NCI-H2227 treated with DMSO at 0.1 percent for 48 hours (cell line): ENCODE data around the gene CARD9.

ENCODE experiments used
- DNase-seq: peaks from one replicate; lab custom pipeline; 2025; lab: John Stamatoyannopoulos, UW

Gene CARD9

DNA sequence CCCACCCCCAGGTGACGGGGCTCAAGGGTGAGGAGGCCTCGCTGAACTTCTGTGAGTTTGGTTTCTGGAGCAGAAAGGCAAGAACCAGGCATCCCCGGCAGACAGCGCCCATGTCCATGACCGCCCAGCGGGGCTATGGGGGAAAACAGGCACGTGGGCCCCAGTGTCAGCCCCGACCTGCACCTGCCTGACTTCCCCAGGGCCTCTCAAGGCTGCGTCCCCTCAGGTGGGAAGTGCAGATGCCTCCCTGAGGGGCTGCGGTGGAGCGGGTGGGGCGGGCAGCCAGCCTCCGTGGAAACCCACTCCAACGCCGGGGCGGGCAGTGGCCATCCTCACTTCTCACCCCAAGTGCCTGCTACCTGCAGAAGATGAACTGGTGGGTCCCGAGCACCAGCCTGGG is 6.9 kb upstream of the CARD9 start:
- DNase-seq = no peak

DNA sequence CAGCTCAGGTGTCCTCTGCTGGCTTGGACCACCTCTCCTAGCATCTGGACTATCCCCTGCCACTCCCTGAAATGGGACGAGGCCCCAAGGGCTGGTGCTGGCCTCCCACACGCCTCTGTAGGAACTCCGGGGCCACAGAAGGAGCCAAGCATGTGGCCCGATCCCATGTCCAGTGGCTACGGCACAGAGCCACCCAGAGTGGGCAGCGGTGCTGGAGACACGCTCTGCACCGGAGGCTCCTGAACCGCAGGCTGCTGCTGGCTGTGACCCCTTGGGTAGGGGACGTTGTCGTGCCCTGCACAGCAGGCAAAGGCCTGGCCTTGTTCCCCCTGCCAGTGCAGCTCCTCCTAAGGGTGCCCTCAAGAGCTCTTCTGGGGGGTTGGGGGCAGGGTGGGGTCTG is 6.4 kb upstream of the CARD9 start:
- no peak for DNase-seq

DNA sequence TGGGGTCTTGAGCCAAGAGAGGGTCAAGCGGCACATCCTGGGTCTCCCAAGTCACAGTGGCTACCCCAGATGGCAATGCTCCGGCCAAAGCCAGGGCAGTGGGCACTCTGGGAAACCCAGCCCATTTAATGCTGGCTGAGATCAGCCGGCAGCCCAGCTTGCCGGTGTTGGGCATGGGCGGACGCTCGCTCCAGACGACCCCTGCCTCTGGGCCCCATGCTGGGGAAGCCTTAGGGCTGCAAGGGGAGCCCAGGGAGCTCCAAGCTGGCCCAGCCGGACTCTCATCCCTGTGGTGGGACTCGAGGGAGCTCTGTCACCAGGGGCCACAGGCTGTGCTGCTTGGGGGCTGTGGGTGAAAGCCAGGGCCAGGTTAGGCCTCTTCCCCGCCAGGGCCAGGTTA is 5.9 kb upstream of the CARD9 start:
- no peak for DNase-seq

DNA sequence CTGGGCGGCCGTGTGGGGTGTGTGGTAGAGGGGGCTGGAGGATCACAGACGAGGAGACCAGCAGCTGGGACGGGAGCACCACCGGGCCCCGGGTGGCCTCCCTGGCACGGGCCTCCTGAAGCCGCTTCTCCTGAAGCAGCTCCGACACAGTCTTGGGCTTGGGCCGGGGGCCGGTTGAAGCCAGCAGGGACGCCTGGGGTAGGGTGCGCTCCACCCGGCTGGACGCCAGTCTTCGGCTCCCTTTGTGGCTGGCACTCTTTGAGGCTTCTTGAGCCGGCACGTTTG is 5.5 kb upstream of the CARD9 start:
- DNase-seq = no peak

DNA sequence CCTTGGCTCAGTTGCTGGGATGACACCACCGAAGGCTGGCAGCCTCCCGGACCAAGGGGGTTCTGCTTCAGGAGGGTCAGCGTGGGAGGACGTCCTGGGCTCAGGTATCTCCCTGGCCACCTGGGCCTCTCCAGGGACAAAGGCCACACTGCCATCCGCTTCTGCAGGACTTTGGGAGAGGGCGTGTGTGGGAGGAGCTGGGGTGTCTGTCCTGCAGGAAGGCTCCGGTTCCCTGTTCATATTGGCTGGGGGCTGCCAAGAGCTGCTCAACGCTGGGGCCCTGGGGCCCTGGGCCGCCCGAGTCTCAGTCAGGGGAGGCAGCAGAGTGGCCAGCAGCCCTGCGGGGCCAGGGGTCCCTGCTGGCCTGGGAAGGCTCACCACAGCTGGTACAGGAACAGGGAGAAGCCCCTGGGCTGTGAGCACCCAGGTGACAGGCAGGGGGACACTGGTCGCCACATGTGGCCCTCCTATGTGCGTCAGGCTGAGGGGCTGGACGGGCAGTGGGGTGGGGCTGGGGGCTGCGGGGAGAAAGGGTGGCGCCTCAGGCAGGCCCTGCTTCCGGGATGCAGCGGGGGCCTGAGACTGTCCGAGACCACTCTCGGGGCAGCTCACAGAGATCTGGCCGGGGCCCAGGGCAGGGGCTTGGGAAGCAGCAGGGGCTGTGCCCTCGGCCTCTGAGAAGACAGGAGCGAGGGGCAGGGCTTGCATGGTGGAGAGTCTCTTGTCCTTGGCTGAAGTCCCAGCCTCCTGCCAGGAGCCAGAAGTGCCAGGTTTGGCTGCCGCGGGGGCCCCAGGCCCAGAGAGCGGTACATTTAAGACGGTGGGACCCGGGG is 4.9 kb upstream of the CARD9 start:
- DNase-seq = no peak

DNA sequence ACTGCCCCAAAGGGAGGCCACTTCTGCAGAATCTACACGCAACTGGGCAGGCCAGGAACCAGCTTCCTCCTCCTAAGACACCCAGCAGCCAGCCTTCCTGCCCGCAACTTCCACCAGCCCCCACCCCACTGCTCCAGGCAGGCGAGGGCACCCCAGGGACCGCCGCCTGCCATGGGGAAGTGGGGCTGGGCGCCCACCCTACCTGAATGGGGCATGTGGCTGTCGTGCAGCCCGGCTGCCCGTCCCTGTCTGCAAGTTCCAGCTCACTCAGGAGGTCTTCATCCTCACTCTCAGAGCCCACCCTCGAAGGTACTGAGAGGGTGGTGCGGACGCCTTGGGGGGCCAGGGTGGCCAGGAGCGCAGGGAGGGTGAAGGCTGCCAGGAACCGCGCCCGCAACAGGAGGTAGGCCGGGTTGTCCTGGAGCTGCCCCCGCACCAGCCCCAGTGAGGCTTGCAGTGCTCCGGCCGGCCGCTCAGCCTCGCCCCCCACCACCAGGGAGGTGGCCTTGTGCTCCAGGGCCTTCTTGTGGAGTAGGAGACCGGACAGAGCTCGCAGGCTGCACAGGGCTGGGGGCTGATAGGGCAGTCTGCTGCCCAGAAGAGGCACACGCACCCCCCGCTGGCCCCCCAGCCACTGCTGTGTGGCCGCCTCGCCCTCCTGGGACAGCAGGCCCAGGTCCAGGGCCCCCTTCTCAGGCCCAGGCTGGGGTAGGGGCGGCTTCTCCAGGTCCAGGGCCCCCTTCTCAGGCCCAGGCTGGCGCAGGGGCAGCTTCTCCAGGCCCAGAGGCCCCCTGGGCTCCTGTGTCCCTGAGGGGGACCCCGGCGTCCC is 4.1 kb upstream of the CARD9 start:
- no peak for DNase-seq

DNA sequence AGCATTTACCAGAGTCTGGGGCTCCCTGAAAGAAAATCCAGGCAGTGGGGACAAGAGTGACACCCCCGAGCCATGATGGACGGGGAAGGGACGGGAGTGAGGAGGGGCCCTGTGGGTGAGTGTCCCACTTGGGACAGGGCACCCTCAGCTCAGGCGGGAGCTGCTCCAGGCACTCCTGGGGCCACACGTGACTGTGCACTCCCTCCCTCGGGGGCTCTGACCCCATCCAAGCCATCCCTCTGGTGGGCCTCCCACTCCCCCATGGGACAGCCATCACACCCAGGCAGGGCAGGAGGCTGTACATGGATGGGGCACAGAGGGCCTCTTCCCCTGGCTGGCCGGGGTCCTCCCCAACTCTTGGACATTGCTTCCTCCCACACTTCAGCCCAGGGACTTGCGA is 3.0 kb upstream of the CARD9 start:
- DNase-seq = no peak

DNA sequence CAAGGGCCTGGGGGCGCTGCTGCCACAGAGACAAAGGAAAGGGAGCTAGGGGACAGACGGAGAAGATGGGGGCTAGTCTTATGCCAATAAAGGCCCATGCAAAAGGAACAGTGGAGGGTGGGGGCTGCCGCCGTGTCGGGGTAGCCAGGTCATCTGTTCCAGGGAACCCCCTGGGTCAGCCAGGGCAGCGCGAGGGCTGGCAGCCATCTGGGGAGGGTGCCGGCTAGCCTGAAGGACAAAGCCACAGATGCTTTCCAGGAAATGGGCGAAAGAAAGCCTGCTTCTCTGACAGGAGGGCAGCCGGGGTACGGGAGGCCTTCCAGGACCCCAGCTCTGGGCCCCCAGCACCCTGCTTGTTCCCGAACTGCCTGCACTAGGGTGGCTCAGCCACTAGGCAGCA is 1.6 kb upstream of the CARD9 start:
- DNase-seq = no peak

DNA sequence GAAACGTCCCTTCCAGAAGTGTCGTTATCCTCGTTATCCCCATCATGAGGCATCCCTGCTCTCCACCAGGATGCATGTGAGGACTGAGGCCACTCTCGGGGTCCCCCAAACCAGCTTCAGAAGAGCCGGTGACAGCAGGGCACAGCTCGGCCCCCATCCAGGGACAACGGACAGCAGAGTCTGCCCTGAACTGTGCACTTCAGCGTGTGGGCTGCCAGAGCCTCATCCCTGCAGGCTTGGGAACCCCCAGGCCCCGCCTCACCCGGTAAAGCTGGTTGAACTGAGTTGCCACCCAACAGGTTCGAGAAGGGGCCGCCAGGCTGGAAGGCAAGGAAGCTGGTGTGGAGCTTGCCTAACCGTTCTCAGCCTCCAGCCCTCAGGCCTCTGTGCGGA is 710 bp upstream of the CARD9 start:
- DNase-seq = no peak

DNA sequence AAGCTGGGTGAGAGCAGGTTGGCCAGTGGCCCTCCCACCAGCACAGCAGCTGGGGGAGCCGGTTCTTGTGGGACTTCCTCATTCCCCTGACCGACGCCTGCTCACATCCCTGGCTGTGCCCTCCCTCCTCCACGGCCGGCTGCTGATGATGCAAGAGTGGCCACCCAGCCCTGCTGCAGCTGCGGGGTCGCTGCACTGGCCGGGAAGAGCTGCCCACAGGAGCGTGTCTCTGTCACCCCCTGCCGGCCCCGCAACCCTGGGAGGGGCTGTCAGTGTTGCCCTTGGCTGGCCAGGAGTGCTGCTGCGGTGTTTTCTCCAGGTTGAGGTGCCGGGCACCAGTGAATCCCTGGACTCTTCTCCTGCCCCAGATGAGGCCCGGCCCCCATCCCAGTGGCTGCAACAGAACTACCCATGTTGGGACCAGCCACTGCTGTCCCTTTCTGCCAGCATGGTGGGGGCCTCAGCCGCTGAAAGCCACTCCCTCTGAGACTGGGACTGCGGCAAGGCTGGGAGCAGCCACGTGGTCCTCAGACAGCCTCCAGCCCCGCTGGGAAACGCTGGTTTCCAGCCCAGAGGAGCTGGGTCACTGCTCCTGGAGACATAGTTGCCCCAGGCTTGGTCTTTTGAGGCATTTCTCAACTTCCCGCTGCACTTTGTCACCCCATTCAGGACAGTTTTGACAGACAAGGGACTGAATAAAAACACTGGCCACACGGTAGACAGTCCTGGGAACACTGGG is 739 bp downstream of the CARD9 start:
- no peak for DNase-seq

DNA sequence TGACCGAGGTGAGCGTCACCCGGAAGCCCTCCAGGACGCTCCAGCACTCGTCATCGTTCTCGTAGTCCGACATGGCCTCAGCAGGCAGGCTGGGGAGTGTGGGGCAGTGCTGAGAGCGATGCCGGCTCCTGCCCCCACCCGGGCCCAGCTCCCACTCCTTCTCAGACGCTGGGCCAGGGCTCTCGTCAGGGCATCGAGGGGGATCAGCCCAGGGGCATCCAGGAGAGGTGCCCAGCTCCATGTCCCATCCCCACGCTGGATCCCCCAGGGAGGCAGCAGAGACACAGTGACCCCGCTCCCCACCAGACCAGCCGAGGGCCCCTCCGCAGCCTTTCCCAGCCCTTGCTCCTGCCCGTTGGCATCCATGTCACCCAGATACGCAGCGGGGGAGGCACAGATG is 1.5 kb downstream of the CARD9 start:
- DNase-seq = no peak

DNA sequence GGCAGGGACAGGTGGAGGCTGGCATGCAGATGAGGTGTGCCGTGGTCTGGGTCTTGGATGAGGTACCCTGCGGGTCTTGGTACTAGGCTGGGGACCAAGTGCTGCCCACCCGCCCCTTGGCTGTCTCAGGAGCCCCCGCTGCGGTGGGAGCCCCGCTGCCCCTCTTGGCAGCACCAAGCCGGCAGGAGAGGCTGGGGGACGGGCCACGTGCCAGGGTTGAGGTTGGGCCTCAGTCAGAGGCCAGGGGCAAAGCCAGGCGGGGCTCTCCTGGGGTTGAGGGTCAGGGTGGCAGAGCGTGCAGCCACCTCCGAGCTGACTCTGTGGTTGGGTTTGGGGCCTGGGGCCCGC is 2.0 kb downstream of the CARD9 start:
- DNase-seq = no peak

DNA sequence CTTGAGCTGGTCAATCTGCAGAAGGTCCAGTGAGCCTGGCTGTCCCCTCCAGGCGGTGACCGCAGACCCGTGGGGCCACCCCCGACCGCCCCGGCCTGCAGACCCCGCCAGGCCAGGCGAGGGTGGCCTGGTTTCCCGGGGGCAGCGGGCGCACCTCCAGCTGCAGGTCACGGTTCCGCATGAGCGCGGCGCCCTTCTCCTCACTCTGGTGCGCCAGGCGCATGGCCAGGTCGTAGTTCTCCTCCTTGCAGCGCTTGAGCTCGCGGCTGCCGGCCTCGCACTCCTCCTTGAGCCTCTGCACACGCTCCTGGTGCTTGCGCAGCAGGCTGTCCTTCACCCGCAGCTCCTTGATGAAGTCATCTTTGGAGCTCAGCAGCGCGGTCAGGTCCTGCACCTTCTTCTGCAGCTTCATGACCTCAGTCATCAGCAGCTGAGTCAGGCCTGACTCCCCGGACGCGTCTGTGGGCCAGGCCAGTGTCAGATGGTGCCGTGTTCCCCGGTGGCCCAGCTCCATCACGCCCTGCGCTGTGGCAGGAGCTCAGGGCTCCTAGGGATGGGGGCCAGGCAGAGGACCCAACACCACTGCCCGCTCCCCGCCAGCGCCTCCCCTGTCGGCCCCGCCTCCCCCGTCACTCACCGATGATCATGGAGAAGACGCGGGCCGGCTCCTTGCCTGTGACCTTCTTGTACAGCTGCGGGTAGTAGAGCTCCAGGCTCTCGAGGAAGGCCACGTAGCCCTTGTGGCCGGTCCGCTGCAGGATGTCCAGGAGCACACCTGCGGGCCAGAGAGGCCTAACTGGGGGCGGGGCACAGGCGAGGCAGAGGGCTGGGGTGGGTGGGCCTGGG is 2.6 kb downstream of the CARD9 start:
- DNase-seq = no peak

DNA sequence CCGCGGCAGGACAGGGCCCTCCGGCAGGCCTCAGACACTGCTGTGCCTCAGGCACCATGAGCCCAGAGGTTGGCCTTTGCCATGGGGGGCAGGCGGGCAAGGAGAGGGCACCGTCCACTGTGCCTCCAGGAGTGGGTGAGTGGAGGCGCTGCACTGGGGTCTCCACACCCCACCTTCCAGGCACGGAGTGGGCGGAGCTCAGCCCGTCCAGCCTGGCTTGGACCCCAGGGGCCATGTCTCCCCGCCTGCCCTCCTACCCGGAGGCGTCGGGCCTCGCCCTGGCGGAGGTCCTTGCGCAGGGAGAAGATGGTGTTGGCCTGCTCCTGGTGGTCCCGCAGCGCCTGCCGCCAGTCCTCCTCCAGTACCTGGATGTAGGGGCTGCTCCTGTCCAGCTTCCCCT is 3.4 kb downstream of the CARD9 start:
- no peak for DNase-seq

DNA sequence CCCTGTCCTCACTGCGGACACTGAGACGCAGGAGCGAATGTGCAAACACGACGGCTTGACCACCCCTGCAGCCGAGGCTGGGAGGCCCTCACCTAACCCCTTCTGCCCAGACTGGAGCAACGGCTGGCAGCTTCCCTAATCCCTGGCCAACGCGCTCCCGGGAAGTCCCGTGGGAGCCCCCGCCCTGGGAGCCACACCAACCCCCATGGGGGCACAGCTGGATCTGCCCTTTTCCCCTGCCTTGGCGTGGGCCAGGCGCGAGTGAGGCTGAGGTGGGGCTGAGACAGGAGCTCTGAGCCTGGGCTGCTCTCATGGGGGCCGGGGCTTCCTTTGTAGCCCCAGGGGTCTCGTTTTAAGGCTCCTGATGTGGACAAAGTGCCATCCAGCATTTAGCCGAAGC is 5.3 kb downstream of the CARD9 start:
- no peak for DNase-seq

DNA sequence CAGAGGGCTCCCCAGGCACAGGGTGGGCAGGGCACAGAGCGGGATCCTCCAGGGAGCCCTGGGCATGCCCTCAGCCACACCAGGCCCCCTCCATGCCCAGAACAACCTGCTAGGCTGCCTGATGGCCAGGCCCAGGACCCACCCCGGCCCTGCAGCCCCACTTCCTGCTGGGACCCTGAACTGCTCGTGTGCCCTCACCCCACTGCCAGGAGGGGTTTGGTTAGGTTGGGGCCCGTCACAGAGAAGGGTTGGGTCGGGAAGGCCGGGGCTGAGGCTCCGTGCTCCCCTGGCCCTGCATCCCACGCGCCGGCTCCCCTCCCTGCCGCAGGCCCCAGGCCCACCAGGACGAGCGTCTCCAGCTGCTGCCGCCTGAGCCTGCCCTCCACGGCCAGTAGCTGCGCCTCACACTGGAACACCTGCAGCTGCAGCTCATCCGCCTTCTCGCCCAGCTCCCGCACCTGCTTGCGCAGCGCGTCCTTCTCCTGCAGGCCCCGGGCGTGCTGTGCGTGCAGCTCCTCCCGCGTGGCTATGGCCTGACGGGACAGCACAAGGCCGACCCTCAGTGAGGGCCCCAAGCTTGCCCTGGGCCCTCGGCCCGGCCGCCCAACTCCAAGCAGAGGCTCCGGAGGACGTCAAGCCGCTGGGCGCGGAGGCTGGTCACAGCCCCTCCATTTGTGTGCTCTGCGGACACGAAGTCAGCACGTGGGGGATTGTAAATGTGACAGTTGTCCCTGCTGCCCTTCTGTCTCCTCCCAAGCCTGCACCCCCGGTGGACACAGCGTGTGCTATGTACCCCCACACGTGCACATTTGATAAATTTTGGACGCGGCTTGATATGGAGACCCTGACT is 5.9 kb downstream of the CARD9 start:
- no peak for DNase-seq

DNA sequence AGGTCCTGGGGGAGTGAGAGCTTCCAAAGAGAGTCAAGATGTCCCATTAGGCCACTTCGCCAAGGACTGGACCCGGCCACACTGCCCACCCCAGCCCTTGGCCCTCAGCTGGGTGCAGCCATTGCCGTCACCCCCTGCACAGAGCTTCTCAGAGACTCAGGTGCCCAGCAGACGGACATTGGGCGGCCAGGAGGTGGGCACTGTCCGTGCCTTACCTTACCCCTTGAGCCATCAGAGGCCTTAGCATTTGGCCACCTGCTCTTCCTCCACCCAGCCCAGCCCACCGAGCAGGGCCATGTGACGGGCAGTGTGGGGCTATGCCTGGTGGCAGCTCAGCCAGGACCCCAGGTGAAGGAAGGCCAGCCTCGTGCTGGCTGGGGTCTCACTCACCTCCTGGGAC is 6.6 kb downstream of the CARD9 start:
- DNase-seq = no peak

DNA sequence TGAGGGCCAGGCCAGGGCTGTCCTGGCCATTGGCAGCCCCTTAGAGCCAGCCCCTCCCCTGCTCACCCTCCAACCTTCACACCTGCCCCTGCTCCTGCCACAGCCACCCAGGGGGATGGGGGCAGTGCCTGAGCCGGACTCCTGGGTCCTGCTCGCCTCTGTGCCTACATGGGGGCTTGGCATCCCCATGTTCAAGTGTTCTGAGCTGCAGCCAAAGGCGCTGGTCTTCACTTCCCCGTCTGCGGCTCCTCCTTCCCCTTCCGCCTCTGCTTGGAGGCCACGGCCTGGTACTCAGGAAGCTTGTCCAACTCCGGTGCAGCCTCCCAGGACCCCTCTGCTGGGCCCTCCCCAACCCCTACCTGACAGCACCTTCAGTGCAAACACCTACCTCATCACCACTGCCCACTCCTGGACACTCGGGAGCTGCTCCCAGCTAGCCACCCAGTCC is 7.7 kb downstream of the CARD9 start:
- no peak for DNase-seq

DNA sequence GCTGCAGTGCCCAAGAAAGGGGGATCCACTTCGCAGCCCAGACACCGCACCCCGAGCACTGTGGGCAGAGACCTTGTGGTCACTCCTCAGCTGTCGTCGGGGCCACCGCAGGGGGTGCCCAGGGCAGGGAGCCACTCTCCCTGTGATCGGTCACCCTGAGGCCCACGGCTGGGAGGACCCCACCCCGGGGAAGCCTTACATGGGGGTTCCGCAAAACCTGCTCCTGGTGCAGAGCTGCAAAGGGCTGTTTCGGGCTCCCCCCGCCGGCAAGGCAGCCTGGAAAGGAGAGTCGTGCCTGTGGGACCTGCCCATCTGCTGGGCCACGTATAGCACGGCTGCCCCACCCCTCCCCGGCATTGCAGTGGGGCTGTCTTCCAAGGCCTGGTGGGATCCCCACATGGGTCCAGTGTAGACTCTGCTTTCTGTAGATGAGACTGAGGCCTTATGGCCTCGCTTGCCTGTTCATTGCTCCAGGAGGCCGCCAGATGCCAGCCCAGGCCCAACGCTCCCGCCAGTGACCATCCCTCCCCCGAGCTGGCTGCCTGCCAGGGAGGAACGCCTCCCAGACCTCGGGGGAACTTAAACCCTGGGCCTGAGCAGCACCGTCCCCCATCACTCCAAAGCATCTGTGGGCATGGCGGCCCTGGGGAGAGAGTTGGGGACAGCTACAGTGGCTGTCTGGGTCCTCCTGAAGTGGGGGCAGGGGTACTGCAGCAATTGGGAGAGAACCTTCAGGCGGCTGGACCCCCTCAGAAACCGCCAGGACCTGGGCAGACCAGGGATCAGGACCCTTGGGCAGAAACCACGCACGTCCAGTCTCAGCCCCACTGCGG is 8.3 kb downstream of the CARD9 start:
- DNase-seq = peak; percentile 10
